Peyer's patch (tissue), 4 donors: ENCODE measurements around the gene MAGEL2.

ENCODE experiments used
- POLR2A ChIP-seq, 2 donors: fragments of 450-650 bp; IDR thresholded peaks; one replicate each; pipeline ENCODE4 v1.5.1; 2017; ENCODE audit warnings: antibody characterized with exemption in 2 of 2, mild to moderate bottlenecking in 2 of 2, moderate library complexity in 2 of 2
- TF ChIP-seq, protein P1 (sequence below), 6 experiments: fragments of 450-650 bp in 4 of 6; fragments of 200-600 bp in 2 of 6; sonication (generic) in 1 of 6; IDR thresholded peaks; one replicate each; pipeline ENCODE4 v1.5.1; 2017 to 2019; ENCODE audit warnings: antibody characterized with exemption in 6 of 6, mild to moderate bottlenecking in 3 of 6, moderate library complexity in 1 of 6

- TF ChIP-seq, protein P1, sequence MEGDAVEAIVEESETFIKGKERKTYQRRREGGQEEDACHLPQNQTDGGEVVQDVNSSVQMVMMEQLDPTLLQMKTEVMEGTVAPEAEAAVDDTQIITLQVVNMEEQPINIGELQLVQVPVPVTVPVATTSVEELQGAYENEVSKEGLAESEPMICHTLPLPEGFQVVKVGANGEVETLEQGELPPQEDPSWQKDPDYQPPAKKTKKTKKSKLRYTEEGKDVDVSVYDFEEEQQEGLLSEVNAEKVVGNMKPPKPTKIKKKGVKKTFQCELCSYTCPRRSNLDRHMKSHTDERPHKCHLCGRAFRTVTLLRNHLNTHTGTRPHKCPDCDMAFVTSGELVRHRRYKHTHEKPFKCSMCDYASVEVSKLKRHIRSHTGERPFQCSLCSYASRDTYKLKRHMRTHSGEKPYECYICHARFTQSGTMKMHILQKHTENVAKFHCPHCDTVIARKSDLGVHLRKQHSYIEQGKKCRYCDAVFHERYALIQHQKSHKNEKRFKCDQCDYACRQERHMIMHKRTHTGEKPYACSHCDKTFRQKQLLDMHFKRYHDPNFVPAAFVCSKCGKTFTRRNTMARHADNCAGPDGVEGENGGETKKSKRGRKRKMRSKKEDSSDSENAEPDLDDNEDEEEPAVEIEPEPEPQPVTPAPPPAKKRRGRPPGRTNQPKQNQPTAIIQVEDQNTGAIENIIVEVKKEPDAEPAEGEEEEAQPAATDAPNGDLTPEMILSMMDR (IDR thresholded peaks at IDR 0.05), result no peak
- no peak for TF ChIP-seq POLR2A (IDR thresholded peaks at IDR 0.05)
Measured at GRCh38 chr15:23647421-23648370, at the start of gene MAGEL2.
